Measurements from ENCODE around the gene CTSA.

Gene CTSA

GRCh38 chr20:45857882-45858216, 33.3 kb upstream of the CTSA start:
- no peak for TF ChIP-seq CTCF (conservative IDR thresholded peaks at IDR 0.05; ENCODE audit: low read depth, low read length)
- no peak for DNase-seq (ENCODE audit: low read depth)
- H3K4me3 ChIP-seq (ENCODE audit: low read length): peak overlapping the region; percentile 88

GRCh38 chr20:45859916-45860315, 31.2 kb upstream of the CTSA start:
- no peak overlapping the region for H3K4me3 ChIP-seq (ENCODE audit: low read length)
- no peak for TF ChIP-seq CTCF (conservative IDR thresholded peaks at IDR 0.05; ENCODE audit: low read depth, low read length)
- no peak for DNase-seq (ENCODE audit: low read depth)

GRCh38 chr20:45860560-45861220, 30.4 kb upstream of the CTSA start:
- TF ChIP-seq CTCF (conservative IDR thresholded peaks at IDR 0.05; ENCODE audit: low read depth, low read length): no peak
- no peak overlapping the region for H3K4me3 ChIP-seq (ENCODE audit: low read length)
- DNase-seq (ENCODE audit: low read depth): no peak

GRCh38 chr20:45861221-45862075, 29.7 kb upstream of the CTSA start:
- no peak for TF ChIP-seq CTCF (conservative IDR thresholded peaks at IDR 0.05; ENCODE audit: low read depth, low read length)
- no peak for DNase-seq (ENCODE audit: low read depth)
- no peak overlapping the region for H3K4me3 ChIP-seq (ENCODE audit: low read length)

- no peak for TF ChIP-seq CTCF (conservative IDR thresholded peaks at IDR 0.05; ENCODE audit: low read depth, low read length)
- DNase-seq (ENCODE audit: low read depth): no peak
Measured at GRCh38 chr20:45863543-45864470, 27.3 kb upstream of the CTSA start.

GRCh38 chr20:45866454-45866853, 24.7 kb upstream of the CTSA start:
- no peak for TF ChIP-seq CTCF (conservative IDR thresholded peaks at IDR 0.05; ENCODE audit: low read depth, low read length)
- DNase-seq (ENCODE audit: low read depth): no peak
- no peak overlapping the region for H3K4me3 ChIP-seq (ENCODE audit: low read length)

More at GRCh38 chr20:45863543-45864470, 27.3 kb upstream of the CTSA start:
- no peak overlapping the region for H3K4me3 ChIP-seq (ENCODE audit: low read length)
